Loucy (cell line): ENCODE measurements around the gene DIPK1B.

Experiments
- CTCF ChIP-seq: fragments of 200-600 bp; sonication (generic); conservative IDR thresholded peaks from 2 replicates; pipeline ENCODE4 v1.5.1; 2014; ENCODE audit warnings: mild to moderate bottlenecking, antibody characterized with exemption, low read length
- EZH2phosphoT487 ChIP-seq: fragments of 200-600 bp; IDR thresholded peaks from 2 replicates; pipeline ENCODE4 v1.6.1; 2018; ENCODE audit warnings: antibody characterized with exemption, mild to moderate bottlenecking, moderate library complexity, borderline replicate concordance

- TF ChIP-seq CTCF (no peak), EZH2phosphoT487 (no peak)
Measured at GRCh38 chr9:136707849-136708517, 4.4 kb upstream of the DIPK1B start.
